LNCAP (cell line): ENCODE data around the gene CYP26B1.

Experiments
- TF ChIP-seq, protein P1 (sequence below): fragments of 450-650 bp; IDR thresholded peaks from 2 replicates; pipeline ENCODE4 v1.5.1; 2017; ENCODE audit warnings: mild to moderate bottlenecking

The CYP26B1 gene

DNA sequence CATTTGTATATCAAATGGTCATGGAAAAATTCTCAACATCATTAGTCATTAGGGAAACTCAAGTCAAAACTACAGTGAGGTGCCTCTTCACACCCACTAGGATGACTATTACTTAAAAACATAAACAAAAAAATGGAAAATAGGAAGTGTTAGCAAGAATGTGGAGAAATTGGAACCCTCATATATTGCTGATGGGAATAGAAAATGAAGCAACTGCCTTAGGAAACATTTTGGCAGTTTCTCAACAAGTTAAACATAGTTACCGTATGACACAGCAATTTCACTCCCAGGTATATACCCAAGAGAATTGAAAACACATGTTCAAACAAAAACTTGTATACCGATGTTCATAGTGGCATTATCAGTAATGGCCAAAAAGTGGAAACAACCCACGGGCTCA, 18.1 kb upstream of the CYP26B1 start:
- TF ChIP-seq, protein P1, sequence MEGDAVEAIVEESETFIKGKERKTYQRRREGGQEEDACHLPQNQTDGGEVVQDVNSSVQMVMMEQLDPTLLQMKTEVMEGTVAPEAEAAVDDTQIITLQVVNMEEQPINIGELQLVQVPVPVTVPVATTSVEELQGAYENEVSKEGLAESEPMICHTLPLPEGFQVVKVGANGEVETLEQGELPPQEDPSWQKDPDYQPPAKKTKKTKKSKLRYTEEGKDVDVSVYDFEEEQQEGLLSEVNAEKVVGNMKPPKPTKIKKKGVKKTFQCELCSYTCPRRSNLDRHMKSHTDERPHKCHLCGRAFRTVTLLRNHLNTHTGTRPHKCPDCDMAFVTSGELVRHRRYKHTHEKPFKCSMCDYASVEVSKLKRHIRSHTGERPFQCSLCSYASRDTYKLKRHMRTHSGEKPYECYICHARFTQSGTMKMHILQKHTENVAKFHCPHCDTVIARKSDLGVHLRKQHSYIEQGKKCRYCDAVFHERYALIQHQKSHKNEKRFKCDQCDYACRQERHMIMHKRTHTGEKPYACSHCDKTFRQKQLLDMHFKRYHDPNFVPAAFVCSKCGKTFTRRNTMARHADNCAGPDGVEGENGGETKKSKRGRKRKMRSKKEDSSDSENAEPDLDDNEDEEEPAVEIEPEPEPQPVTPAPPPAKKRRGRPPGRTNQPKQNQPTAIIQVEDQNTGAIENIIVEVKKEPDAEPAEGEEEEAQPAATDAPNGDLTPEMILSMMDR = no peak

DNA sequence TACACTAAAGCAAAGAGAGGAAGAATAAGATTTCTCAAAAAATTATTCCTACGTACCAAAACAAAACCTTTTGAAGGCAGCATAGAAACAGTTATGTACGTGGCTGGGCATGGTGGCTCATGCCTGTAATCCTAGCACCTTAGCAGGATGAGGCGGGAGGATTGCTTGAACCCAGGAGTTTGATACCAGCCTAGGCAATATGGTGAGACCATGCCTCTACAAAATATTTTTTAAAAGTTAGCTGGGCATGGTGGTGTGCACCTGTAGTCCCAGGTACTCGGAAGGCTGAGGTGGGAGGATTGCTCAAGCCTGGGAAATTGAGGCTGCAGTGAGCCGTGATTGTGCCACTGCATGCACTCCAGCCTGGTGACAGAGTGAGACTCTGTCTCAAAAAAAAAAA, 14.9 kb upstream of the CYP26B1 start:
- TF ChIP-seq, protein P1 = no peak

DNA sequence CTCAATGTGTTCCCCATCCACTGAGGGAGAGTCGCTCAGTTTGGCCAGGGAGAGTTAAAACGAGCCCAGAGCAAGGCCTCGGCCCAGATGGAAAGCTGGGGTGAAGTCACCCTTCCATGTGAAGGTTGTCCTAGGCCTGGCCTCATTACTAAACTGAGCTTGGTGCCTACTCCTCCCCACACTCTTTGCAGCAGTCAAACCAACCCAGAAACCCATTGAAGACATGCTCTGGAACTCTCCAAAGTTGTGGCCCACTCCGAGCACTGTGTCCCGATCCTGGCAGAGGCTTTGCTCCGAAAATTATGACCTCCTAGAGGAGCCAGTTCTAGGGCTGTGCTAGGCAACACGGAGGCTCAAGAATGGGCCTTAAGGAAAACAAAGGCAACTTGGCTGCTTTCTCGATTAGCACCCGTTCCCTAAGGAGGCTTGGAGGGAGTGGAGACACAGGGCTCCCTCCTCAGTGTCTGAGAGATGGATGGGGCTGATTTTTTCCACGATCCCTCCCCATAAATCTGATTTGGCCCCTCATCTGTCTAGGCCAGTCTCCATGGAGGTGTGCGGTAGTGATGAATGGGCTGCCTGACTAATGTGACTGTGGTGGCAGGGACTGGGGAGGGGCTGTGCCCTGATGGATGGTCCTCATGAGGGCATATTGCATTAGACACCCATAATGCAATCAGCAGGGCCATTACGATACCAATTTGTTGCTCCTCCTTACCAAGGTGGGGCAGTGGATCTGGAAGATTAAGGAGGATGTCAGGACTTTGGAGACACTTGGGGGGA, 11.7 kb upstream of the CYP26B1 start:
- TF ChIP-seq, protein P1 = no peak

DNA sequence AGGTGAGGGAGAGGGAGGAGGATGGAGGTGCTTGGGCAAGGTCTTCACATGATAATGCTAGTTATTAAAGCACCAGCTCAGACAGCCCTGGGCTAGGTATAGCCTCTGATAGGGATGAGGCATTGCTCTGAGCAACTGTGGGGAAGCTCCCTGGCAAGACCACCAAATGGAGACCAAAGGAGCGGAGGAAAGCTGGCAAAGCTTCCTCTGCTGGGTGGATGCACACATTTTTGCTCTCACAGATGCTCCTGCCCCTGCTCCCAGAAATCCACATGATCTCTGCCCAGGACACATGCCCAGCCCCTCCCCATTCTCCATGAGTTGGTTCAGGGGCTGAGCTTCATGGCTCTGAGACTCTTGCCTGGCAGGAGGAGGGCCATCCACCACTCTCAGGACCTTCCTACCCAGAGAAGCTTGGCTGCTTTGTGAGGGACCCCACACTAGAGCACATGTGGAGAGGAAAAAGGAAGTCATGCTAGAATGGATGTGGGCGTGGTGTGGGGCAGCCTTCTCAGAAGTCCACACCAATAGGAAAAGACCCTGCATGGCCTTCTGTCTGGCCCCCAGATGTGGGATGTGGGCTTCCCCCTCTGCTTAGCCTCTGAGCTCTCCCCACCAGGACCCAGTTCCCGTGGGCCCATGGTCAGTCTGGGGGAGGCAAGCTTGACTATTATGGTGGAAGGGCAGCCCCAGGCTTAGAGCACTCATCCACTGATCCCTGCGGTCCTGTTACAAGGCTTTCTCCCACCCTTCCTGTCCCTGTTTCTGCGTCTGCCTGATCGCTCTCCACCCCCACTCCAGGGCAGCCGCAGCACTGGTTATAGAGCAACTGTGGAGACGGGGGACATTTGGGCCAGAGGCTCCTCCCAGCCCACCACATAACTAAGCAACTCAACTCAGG, 10.5 kb upstream of the CYP26B1 start:
- TF ChIP-seq, protein P1 = no peak

DNA sequence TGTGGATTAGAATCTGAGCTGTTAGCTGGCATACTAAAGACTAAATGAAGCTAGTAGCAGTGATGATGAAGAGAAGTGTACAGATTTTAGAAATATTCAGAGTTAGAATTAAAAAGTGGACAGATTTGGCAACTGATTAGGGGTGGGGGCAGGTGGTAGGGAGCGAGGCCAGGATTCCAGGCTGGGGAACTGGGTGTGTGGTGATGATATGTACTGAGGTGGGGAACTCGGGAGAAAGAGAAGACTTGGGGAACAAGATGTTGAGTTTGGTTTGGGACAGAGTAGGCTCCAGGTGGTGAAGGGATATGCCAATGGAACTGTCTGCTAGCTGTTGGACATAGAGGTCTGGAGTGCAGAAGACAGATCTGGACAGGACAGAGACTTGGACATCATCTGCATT, 9.2 kb upstream of the CYP26B1 start:
- TF ChIP-seq, protein P1 = no peak

DNA sequence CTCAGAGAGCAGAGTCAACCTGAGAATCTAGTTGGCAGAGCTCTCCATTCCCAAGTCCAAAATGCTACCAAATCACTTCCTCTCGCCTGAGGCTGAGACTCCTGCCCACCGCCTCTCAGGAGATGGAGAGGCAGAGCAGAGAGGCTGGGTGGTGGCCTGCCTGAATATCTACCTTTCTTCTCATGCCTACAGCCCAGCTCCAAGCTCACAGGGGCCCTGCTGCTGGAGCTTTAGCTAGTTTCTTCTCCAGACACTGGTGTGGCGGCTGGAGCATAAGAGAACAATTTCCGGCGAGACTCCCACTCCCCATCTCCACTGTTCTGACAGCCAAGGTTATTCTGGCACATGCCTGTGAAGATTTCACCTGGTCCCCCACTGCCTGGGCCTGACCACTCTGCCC, 8.1 kb upstream of the CYP26B1 start:
- TF ChIP-seq, protein P1 = no peak

DNA sequence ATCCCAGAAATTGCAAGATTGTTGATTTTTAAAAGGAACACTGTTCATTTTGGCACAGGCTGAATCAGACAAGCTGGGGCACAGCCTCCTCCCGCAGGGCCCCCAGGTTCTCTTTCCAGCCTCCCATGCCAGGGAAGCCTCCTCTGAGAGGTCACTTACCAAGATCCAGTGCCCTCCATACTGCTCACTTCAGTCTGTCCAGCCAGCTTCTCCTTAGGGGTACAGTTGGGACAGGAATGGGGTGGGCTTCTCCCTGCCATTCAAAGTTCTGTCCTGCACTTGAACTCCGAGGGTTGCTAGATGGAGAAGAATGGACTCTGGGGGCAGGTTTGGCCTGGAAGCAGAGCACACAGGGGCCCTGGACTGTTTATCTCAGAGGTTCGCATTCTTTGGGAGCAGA, 7.5 kb upstream of the CYP26B1 start:
- TF ChIP-seq, protein P1 = no peak
